ENCODE data around the gene LDLRAD3. TPM values are rescaled to one million over a fixed set of nuclear protein-coding genes. Genes with fewer than 3 reads are reported as not detected.

Gene LDLRAD3
- total RNA-seq, 1 experiment from 2014 or later: 28.1 TPM

- CTCF ChIA-PET: no interaction called here
- in situ Hi-C loops (cut with HindIII; ENCODE audit: low pct_unique_long_range_greater_than_20kb, low sequenced_read_pairs): no loop called here
Observed at GRCh38 chr11:36024716-36025115, 80.9 kb downstream of the LDLRAD3 start.

GRCh38 chr11:36026315-36026968, 82.6 kb downstream of the LDLRAD3 start:
- Histone ChIP-seq H3K27me3 (ENCODE audit: control insufficient read depth, insufficient read depth, low read length) (no peaks in the 10 kb centered on the region), H3K9me3 (ENCODE audit: control insufficient read depth, insufficient read depth, low read depth, low read length) (no peaks in the 10 kb centered on the region), H3K4me3 (ENCODE audit: low read depth in 2 of 2, low read length in 2 of 2) (no peak overlapping the region), H3K4me1 (ENCODE audit: control insufficient read depth, insufficient read depth, low read length) (peaks cover 24% of the 10 kb centered on the region), H3K36me3 (ENCODE audit: control insufficient read depth, insufficient read depth, low read length) (no peaks in the 10 kb centered on the region), H3K27ac (ENCODE audit: low read length) (no peak overlapping the region)
- POLR2A ChIA-PET: no interaction called here
- TF ChIP-seq TCF7L2 (IDR thresholded peaks at IDR 0.05; ENCODE audit: low read depth, low read length) (no peak), REST (IDR thresholded peaks at IDR 0.05; ENCODE audit: insufficient read depth in 1 of 2, low read depth in 2 of 2, low read length in 1 of 2) (no peak), CTCF (IDR thresholded peaks at IDR 0.05) (no peak), SIN3A (IDR thresholded peaks at IDR 0.05; ENCODE audit: borderline replicate concordance, insufficient read depth, low read depth, low read length) (no peak), POLR2AphosphoS5 (IDR thresholded peaks at IDR 0.05; ENCODE audit: low read depth, low read length) (no peak)
- in situ Hi-C loops (cut with HindIII; ENCODE audit: low pct_unique_long_range_greater_than_20kb, low sequenced_read_pairs): no loop called here
- ATAC-seq (no peak), DNase-seq (ENCODE audit: low read depth, low spot score) (no peak)
- BruUV-seq (replicated peaks): no TSS peak
- CTCF ChIA-PET: no interaction called here
- intact Hi-C loops (cut with micrococcal nuclease; ENCODE audit: unreplicated experiment): no loop called here

More at GRCh38 chr11:36024716-36025115, 80.9 kb downstream of the LDLRAD3 start:
- DNase-seq (ENCODE audit: low read depth, low spot score) (no peak), ATAC-seq (no peak)
- Histone ChIP-seq H3K4me3 (ENCODE audit: low read depth in 2 of 2, low read length in 2 of 2) (no peak overlapping the region), H3K9me3 (ENCODE audit: control insufficient read depth, insufficient read depth, low read depth, low read length) (no peaks in the 10 kb centered on the region), H3K4me1 (ENCODE audit: control insufficient read depth, insufficient read depth, low read length) (peaks cover 7% of the 10 kb centered on the region), H3K27me3 (ENCODE audit: control insufficient read depth, insufficient read depth, low read length) (no peaks in the 10 kb centered on the region), H3K36me3 (ENCODE audit: control insufficient read depth, insufficient read depth, low read length) (no peaks in the 10 kb centered on the region), H3K27ac (ENCODE audit: low read length) (no peak overlapping the region)
- BruUV-seq (replicated peaks): no TSS peak
- POLR2A ChIA-PET: no interaction called here
- TF ChIP-seq TCF7L2 (IDR thresholded peaks at IDR 0.05; ENCODE audit: low read depth, low read length): no peak
- TF ChIP-seq POLR2AphosphoS5 (IDR thresholded peaks at IDR 0.05; ENCODE audit: low read depth, low read length): no peak
- TF ChIP-seq REST (IDR thresholded peaks at IDR 0.05; ENCODE audit: insufficient read depth in 1 of 2, low read depth in 2 of 2, low read length in 1 of 2): no peak
- no peak for TF ChIP-seq CTCF (IDR thresholded peaks at IDR 0.05)
- TF ChIP-seq SIN3A (IDR thresholded peaks at IDR 0.05; ENCODE audit: borderline replicate concordance, insufficient read depth, low read depth, low read length): no peak
- intact Hi-C loops (cut with micrococcal nuclease; ENCODE audit: unreplicated experiment): no loop called here

Measured in Panc1 (cell line).